ENCODE results near the gene CALU. TPM values are rescaled to one million over a fixed set of nuclear protein-coding genes. Genes with fewer than 3 reads are reported as not detected.

CALU gene
- total RNA-seq (2022; extraction: Qiagen RNA extraction), result 143 to 189 TPM (median 180 TPM) in 5 replicates

DNA sequence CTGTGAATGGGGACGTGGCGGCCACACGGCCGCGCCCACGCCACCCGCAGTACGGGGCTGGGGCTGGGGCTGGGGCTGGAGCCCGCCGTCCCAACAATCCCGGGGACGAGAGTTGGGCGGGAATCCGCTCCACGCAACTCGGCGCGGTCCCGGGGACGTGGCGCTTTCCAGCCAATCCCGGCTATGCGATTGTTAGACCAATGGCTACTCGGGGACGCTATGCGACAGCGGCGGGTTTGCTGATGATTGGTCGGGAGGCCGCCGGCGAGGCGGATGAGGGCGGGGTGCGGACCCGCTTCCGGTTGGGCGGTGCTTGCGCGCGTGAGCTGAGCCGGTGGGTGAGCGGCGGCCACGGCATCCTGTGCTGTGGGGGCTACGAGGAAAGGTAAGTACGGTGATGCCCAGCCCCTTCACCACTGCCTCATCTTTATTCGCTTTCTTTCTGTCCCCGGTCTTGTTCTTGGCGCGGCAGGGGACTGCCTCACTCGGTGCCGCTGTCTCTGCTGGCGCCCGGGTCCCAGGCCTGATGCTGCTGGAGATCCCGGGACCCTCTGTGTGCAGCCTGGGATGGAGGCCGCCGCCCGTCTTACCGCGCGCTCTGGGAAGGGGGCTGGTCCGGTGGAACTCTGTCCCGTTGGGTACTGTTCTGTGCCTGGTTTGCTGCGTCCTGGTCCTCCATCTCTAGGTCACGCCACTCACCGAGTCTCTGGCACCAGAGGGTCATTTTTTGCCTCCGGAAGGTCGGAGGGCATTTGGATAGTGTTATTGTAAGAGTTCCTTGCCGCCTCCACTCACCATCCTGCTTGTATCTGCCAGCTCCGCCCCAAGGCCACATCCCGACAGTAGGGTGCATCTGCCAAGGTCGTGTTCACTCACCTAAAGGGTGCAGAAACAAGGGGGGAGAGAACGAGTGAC lies at the start of gene CALU:
CALU (plus strand) TSS at position 312 of the 915 bp plus-strand sequence. CDS start 9,225 bp downstream, outside the sequence.

DNA sequence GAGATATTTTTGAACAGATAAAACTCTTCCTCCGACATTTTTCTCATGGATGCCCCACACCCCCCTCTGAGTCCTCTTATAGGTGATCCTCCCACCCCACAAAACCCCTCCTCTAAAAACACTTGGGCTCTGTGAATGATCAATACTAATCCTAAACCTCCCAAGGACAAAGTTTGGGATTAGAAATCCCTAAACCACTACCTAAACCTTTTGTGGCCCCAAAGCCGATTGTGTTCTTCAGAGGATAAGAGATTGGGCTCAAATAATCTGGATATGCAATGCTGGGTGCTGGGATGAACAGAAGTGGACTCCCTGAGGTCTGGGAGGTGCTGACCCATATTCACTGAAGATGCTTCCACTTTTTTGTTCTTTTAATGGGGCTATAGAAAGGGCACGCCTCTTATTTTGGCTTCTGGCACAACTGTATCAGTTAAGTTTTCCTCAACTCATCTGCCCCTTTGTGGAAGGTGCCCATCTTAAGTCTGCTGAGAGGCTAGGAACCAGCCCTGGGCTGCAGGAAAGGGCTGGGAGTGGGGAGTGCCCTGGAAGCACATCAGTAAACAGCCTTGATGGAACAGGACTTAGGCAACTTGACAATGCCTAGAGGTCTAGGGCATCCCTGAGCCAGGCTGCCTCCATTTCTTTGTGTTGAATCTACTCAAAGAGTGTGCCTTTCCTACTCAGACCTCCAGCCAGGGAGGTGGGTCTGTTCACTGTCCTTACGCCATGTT lies 36.8 kb downstream of the CALU start, which contains the start of gene OPN1SW:
OPN1SW (minus strand) TSS at position 51 of the 731 bp plus-strand sequence; CDS start at position 38, 13 bp downstream.

DNA sequence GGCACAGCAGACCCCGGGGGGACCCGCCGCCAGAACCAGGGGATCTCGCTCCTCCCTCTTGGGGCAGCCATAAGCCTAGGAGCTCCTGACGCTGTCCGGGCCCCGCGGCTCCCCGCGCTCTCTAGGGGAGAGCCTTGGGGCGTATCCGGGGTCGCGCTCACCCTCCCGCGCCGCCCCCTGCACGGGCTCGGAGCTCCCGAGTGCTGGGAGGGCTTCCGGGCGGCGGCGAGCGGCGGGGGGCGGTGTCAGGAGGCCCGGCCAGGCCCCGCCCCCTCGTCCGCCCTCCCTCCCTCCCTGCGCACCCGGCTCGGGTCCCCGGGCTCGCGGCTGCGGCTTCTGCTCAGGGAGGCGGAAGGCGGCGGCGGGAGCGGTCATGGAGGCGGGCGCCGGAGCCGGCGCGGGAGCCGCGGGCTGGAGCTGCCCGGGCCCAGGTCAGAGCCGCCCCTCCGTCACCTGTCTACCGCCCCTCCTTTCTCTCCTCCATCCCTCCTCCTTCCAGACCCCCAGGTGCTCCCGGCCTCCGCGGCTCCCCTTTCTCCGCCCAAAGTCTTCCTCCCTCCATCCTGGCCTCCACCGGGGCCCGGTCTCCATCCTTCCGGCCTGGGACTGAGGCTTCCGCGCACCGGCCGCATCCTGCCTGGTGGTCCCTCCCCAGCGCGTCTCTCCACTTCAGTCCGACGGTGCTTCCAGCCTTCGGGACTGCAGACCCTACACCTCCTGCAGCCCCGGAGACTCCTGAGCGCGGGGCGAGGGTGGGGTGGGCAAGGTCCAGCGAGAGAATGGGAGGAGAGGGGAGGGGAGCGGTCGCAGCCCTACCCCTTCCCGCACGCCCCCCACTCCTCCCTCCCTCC lies 52.2 kb downstream of the CALU start, which contains the start of gene CCDC136:
CCDC136 (plus strand) TSS at position 848 of the 851 bp plus-strand sequence. CDS start 444 bp downstream, outside the sequence.

Other genes with a start within 250 kb of the CALU start
- 0.46 to 0.66 TPM (median 0.56 TPM) in 5 replicates for gene GARIN1A, start 67.1 kb upstream of the CALU start, total RNA-seq (2022; extraction: Qiagen RNA extraction)
- gene OPN1SW, start 36.4 kb downstream of the CALU start, total RNA-seq (2022; extraction: Qiagen RNA extraction), result not detected in 5 replicates
- 1.4 to 2.2 TPM (median 2.1 TPM) in 5 replicates for gene CCDC136, start 52.6 kb downstream of the CALU start, total RNA-seq (2022; extraction: Qiagen RNA extraction)
- gene FLNC, start 91.0 kb downstream of the CALU start, total RNA-seq (2022; extraction: Qiagen RNA extraction), result 2.9 to 6.0 TPM (median 3.9 TPM) in 5 replicates
- 238 to 300 TPM (median 251 TPM) in 5 replicates for gene ATP6V1F, start 123.5 kb downstream of the CALU start, total RNA-seq (2022; extraction: Qiagen RNA extraction)
- gene KCP, start 171.3 kb downstream of the CALU start, total RNA-seq (2022; extraction: Qiagen RNA extraction), result 0.07 to 0.22 TPM (median 0.15 TPM) in 5 replicates
- 11.9 to 16.6 TPM (median 15.9 TPM) in 5 replicates for gene IRF5, start 198.6 kb downstream of the CALU start, total RNA-seq (2022; extraction: Qiagen RNA extraction)